AG04449 (cell line): ENCODE measurements around the gene RNF123.

Experiments
- CTCF ChIA-PET: fragments of 350-600 bp; formaldehyde crosslinking; extraction: SDS; loops from one replicate; lab custom pipeline; 2021; ENCODE audit warnings: antibody characterized with exemption; lab: Yijun Ruan, JAX
- POLR2A ChIA-PET: fragments of 400-600, 350-600 bp; formaldehyde crosslinking; extraction: SDS; loops from one replicate; lab custom pipeline; 2020; ENCODE audit warnings: antibody characterized with exemption, inconsistent platforms; lab: Yijun Ruan, JAX
- DNase-seq: peaks from one replicate; pipeline ENCODE4 v3.0.0-alpha.2; 2010; ENCODE audit warnings: low read depth, low spot score
- H3K4me3 ChIP-seq: 2 replicates; pipeline ENCODE4 v1.5.1; 2011; ENCODE audit warnings: low read depth, mild to moderate bottlenecking, control low read depth, low read length
- CTCF ChIP-seq: IDR thresholded peaks from one replicate; pipeline ENCODE4 v1.5.1; 2011; ENCODE audit warnings: mild to moderate bottlenecking, moderate library complexity, low read length, control low read depth, inconsistent platforms; ENCODE audit not compliant: insufficient read depth; ENCODE audit errors: missing control alignments

RNF123 gene

DNA sequence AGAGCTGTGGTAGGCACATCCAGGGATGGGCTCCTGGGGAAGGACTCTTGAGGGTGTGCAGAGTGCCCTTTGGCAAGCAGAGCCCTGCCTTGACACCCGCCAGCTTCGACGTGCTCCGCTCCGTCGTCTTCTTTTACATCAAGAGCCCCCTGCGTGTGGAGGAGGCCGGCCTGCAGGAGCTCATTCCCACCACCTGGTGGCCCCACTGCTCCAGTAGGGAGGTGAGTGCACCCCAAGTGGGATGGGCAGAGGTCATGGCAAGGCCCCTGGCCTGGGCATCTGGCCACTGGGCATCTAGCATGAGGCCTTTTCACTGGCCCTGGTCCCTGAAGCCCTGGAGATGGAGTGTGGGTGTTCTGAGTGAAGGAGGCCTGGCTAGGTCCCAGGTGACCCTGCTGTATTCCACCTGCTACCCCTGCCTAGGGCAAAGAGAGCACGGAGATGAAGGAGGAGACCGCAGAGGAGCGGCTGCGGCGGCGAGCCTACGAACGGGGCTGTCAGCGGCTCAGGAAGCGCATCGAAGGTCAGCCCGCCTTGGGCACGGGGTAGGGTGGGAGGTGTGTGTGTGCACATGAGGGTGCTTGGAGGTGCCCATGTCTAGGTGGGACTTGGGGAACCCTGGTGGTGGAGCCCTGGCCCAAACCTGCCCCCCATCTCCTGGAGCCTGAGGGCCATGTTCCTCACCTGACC lies 12.2 kb downstream of the RNF123 start:
- no peak for DNase-seq
- POLR2A ChIA-PET: interaction anchor here (0.6 kb wide), 1 partner anchor 1234 kb away, joined by 3 read pairs; no protein-coding TSS in a partner anchor
- peak; percentile 64 for TF ChIP-seq CTCF
- CTCF ChIA-PET: interaction anchor here (0.7 to 7.8 kb wide), 18 partner anchors 9 to 228 kb away, joined by 3 to 74 read pairs (median 4); partner anchors contain the start of genes AMIGO3 and MON1A
- H3K4me3 ChIP-seq: no peak overlapping the region

GRCh38 chr3:49702672-49703071 lies 13.3 kb downstream of the RNF123 start:
- no peak overlapping the region for H3K4me3 ChIP-seq
- CTCF ChIA-PET: interaction anchor here (0.9 to 7.8 kb wide), 13 partner anchors 9 to 227 kb away, joined by 3 to 74 read pairs (median 4); partner anchors contain the start of gene AMIGO3
- TF ChIP-seq CTCF: no peak
- no peak for DNase-seq
- POLR2A ChIA-PET: no interaction called here

GRCh38 chr3:49703443-49703927 lies 14.1 kb downstream of the RNF123 start:
- POLR2A ChIA-PET: no interaction called here

DNA sequence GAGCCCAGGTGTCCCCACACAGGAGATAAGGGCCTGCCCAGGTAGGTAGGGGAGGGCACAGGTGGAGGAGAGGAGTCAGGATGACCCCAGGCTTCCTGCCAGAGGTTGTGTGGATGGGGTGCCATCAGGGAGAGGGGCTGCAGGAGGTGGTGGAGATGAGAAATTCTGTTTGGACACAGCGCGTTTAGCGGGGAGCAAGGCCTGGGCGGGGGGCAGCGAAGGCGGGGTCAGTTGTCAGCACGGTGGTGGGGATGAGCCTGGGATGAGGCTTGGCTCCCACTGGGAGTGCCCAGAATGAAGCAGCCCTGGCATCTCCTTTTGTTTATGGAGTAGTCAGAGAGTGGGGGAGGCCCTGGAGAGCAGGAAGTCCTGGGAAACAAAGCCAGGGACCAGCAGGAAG lies 14.6 kb downstream of the RNF123 start:
- no peak for TF ChIP-seq CTCF
- no peak overlapping the region for H3K4me3 ChIP-seq
- POLR2A ChIA-PET: no interaction called here
- DNase-seq: no peak
- CTCF ChIA-PET: interaction anchor here (0.9 to 7.8 kb wide), 11 partner anchors 9 to 164 kb away, joined by 3 to 74 read pairs (median 4); partner anchors contain the start of genes AMIGO3 and IP6K1

More at GRCh38 chr3:49703443-49703927, 14.1 kb downstream of the RNF123 start:
- TF ChIP-seq CTCF: peak; percentile 90
- CTCF ChIA-PET: interaction anchor here (0.9 to 7.8 kb wide), 14 partner anchors 10 to 226 kb away, joined by 3 to 74 read pairs (median 4); partner anchors contain the start of genes AMIGO3 and IP6K1
- no peak overlapping the region for H3K4me3 ChIP-seq
- DNase-seq: no peak

DNA sequence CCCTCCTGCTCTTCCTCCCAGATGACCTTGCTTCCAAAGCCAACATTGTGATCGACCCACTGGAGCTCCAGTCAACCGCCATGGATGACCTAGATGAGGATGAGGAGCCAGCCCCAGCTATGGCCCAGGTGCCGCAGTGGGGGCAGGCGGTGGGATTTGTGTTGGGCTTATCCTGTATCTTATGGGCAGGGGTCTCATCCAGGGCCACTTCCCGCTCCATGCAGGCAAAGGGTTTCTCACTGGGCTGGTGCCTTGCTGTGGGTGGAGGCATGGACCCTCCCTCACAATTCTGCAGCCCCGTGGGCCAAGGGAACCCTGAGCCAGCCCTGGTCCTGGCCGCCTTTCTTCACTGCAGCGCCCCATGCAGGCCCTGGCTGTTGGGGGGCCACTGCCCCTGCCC lies 15.3 kb downstream of the RNF123 start:
- ChIA-PET POLR2A (no interaction called here), CTCF (interaction anchor here (1.0 to 7.8 kb wide), 4 partner anchors 9 to 165 kb away, joined by 3 to 74 read pairs (median 50); no protein-coding TSS in a partner anchor)
- no peak overlapping the region for H3K4me3 ChIP-seq
- TF ChIP-seq CTCF: no peak
- no peak for DNase-seq

DNA sequence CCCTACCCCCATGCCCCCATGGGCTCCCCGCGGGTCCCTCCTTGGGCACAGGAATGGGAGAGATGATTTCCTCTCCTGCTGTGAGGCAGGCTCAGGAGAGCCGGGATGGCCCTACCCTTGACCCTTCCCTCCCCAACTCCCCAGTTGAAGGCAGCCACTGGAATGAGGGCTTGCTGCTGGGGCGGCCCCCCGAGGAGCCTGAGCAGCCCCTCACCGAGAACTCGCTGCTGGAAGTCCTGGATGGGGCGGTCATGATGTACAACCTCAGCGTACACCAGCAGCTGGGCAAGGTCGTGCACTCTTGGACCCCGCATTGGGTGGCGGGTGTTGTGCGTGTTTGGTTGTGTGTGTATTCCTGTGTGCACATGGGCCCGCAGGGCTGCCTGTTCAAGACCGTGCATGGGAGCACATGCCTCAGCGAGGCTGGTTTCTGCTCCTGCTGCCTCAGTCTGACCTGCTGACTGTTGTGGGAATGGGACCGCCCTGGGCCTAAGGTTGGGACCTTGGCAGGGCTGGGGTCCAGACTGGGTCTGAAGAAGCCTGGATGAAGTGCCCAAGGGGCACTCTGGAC lies 16.1 kb downstream of the RNF123 start:
- H3K4me3 ChIP-seq: no peak overlapping the region
- no peak for TF ChIP-seq CTCF
- ChIA-PET CTCF (interaction anchor here (1.0 to 1.9 kb wide), 3 partner anchors 7 to 134 kb away, joined by 3 to 7 read pairs (median 4); no protein-coding TSS in a partner anchor), POLR2A (no interaction called here)
- DNase-seq: no peak
